ENCODE results near the gene CHN1. TPM values are rescaled to one million over a fixed set of nuclear protein-coding genes. Genes with fewer than 3 reads are reported as not detected.

The CHN1 gene
- total RNA-seq, 1 donor = 3.0 TPM

- H3K4me1 ChIP-seq (ENCODE audit: insufficient read depth, low read length) = no peaks in the 10 kb centered on the region
- H3K4me3 ChIP-seq (ENCODE audit: low read length) = no peak overlapping the region
- H3K9me3 ChIP-seq (ENCODE audit: low read depth, low read length) = no peaks in the 10 kb centered on the region
- no peaks in the 10 kb centered on the region for H3K27me3 ChIP-seq (ENCODE audit: insufficient read depth, low read length)
Measured at GRCh38 chr2:175022923-175023322, 17.7 kb upstream of the CHN1 start.

- H3K9me3 ChIP-seq (ENCODE audit: low read depth, low read length) = no peaks in the 10 kb centered on the region
- no peaks in the 10 kb centered on the region for H3K4me1 ChIP-seq (ENCODE audit: insufficient read depth, low read length)
- no peak overlapping the region for H3K4me3 ChIP-seq (ENCODE audit: low read length)
- peaks cover 2% of the 10 kb centered on the region for H3K27me3 ChIP-seq (ENCODE audit: insufficient read depth, low read length)
Measured at GRCh38 chr2:175019566-175020327, 14.6 kb upstream of the CHN1 start.

GRCh38 chr2:175017618-175018414, 12.6 kb upstream of the CHN1 start:
- no peak overlapping the region for H3K4me3 ChIP-seq (ENCODE audit: low read length)
- peaks cover 5% of the 10 kb centered on the region for H3K27me3 ChIP-seq (ENCODE audit: insufficient read depth, low read length)
- no peaks in the 10 kb centered on the region for H3K9me3 ChIP-seq (ENCODE audit: low read depth, low read length)
- H3K4me1 ChIP-seq (ENCODE audit: insufficient read depth, low read length) = no peaks in the 10 kb centered on the region

- Histone ChIP-seq H3K9me3 (ENCODE audit: low read depth, low read length) (no peaks in the 10 kb centered on the region), H3K27me3 (ENCODE audit: insufficient read depth, low read length) (peaks cover 12% of the 10 kb centered on the region), H3K4me1 (ENCODE audit: insufficient read depth, low read length) (no peaks in the 10 kb centered on the region), H3K4me3 (ENCODE audit: low read length) (no peak overlapping the region)
Measured at GRCh38 chr2:175015340-175015739, 10.2 kb upstream of the CHN1 start.

GRCh38 chr2:175012516-175012915, 7.3 kb upstream of the CHN1 start:
- peaks cover 34% of the 10 kb centered on the region for H3K27me3 ChIP-seq (ENCODE audit: insufficient read depth, low read length)
- H3K4me1 ChIP-seq (ENCODE audit: insufficient read depth, low read length) = no peaks in the 10 kb centered on the region
- no peak overlapping the region for H3K4me3 ChIP-seq (ENCODE audit: low read length)
- no peaks in the 10 kb centered on the region for H3K9me3 ChIP-seq (ENCODE audit: low read depth, low read length)

- Histone ChIP-seq H3K27me3 (ENCODE audit: insufficient read depth, low read length) (peaks cover 44% of the 10 kb centered on the region), H3K9me3 (ENCODE audit: low read depth, low read length) (no peaks in the 10 kb centered on the region), H3K4me3 (ENCODE audit: low read length) (no peak overlapping the region), H3K4me1 (ENCODE audit: insufficient read depth, low read length) (no peaks in the 10 kb centered on the region)
Measured at GRCh38 chr2:175011505-175011904, 6.3 kb upstream of the CHN1 start.

- Histone ChIP-seq H3K9me3 (ENCODE audit: low read depth, low read length) (no peaks in the 10 kb centered on the region), H3K4me3 (ENCODE audit: low read length) (no peak overlapping the region), H3K4me1 (ENCODE audit: insufficient read depth, low read length) (no peaks in the 10 kb centered on the region), H3K27me3 (ENCODE audit: insufficient read depth, low read length) (peaks cover 50% of the 10 kb centered on the region)
Measured at GRCh38 chr2:175010848-175011254, 5.7 kb upstream of the CHN1 start.

GRCh38 chr2:175009917-175010621, 4.9 kb upstream of the CHN1 start:
- Histone ChIP-seq H3K4me1 (ENCODE audit: insufficient read depth, low read length) (peaks cover 6% of the 10 kb centered on the region), H3K27me3 (ENCODE audit: insufficient read depth, low read length) (peaks cover 57% of the 10 kb centered on the region), H3K4me3 (ENCODE audit: low read length) (no peak overlapping the region), H3K9me3 (ENCODE audit: low read depth, low read length) (no peaks in the 10 kb centered on the region)

- no peaks in the 10 kb centered on the region for H3K9me3 ChIP-seq (ENCODE audit: low read depth, low read length)
- no peak overlapping the region for H3K4me3 ChIP-seq (ENCODE audit: low read length)
- H3K4me1 ChIP-seq (ENCODE audit: insufficient read depth, low read length) = peaks cover 6% of the 10 kb centered on the region
- peaks cover 58% of the 10 kb centered on the region for H3K27me3 ChIP-seq (ENCODE audit: insufficient read depth, low read length)
Measured at GRCh38 chr2:175008801-175009495, 3.8 kb upstream of the CHN1 start.

- Histone ChIP-seq H3K27me3 (ENCODE audit: insufficient read depth, low read length) (peaks cover 67% of the 10 kb centered on the region), H3K9me3 (ENCODE audit: low read depth, low read length) (no peaks in the 10 kb centered on the region), H3K4me3 (ENCODE audit: low read length) (no peak overlapping the region), H3K4me1 (ENCODE audit: insufficient read depth, low read length) (peaks cover 6% of the 10 kb centered on the region)
Measured at GRCh38 chr2:175008009-175008408, 2.8 kb upstream of the CHN1 start.

GRCh38 chr2:175007510-175007909, 2.3 kb upstream of the CHN1 start:
- Histone ChIP-seq H3K4me3 (ENCODE audit: low read length) (no peak overlapping the region), H3K4me1 (ENCODE audit: insufficient read depth, low read length) (peaks cover 6% of the 10 kb centered on the region), H3K27me3 (ENCODE audit: insufficient read depth, low read length) (peaks cover 71% of the 10 kb centered on the region), H3K9me3 (ENCODE audit: low read depth, low read length) (no peaks in the 10 kb centered on the region)

- peaks cover 82% of the 10 kb centered on the region for H3K27me3 ChIP-seq (ENCODE audit: insufficient read depth, low read length)
Measured at GRCh38 chr2:175006281-175006680, 1.1 kb upstream of the CHN1 start.

GRCh38 chr2:175005733-175006264, 618 bp upstream of the CHN1 start:
- peak overlapping the region; percentile 28 for H3K4me3 ChIP-seq (ENCODE audit: low read length)
- peaks cover 6% of the 10 kb centered on the region for H3K4me1 ChIP-seq (ENCODE audit: insufficient read depth, low read length)
- peaks cover 84% of the 10 kb centered on the region for H3K27me3 ChIP-seq (ENCODE audit: insufficient read depth, low read length)
- no peaks in the 10 kb centered on the region for H3K9me3 ChIP-seq (ENCODE audit: low read depth, low read length)

More at GRCh38 chr2:175006281-175006680, 1.1 kb upstream of the CHN1 start:
- Histone ChIP-seq H3K4me3 (ENCODE audit: low read length) (no peak overlapping the region), H3K4me1 (ENCODE audit: insufficient read depth, low read length) (peaks cover 6% of the 10 kb centered on the region), H3K9me3 (ENCODE audit: low read depth, low read length) (no peaks in the 10 kb centered on the region)

- Histone ChIP-seq H3K4me1 (ENCODE audit: insufficient read depth, low read length) (peaks cover 6% of the 10 kb centered on the region), H3K4me3 (ENCODE audit: low read length) (peak overlapping the region; percentile 28), H3K27me3 (ENCODE audit: insufficient read depth, low read length) (peaks cover 80% of the 10 kb centered on the region), H3K9me3 (ENCODE audit: low read depth, low read length) (no peaks in the 10 kb centered on the region)
Measured at GRCh38 chr2:175004730-175004979, 526 bp downstream of the CHN1 start.

Measured in mononuclear cell (primary cell).